ENCODE measurements around the gene CLDN2.

CLDN2 gene

DNA sequence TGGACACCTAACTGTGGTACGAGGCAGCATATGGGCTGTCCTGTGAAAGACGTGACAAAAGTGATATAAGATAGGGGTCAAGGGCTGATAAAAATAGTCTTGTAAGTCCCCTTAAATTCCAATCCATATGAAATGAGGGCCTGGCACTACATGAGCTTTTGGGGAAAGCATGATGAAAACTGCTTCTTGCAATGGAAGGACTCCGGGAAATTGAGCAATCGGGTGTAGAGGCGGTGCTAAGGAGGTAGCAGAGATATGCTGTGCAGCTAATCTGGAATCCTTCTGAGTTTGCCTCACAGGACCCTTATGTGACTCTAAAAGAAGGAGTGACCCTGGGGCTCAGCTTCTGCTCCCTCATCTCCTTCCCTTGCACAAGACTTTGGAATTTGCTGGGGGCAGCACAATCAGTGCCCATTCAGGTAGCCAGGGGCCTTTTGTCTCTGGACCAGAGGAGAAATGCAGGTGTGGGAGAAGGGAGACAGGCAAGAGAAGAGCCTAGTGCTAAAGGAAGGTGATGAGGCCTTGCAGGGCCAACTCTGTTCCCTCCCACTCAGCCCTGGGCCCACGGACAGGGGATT lies 12.8 kb downstream of the CLDN2 start:
- H3K4me3 ChIP-seq (ENCODE audit: low read depth in 1 of 2, low read length in 1 of 2), result no peak overlapping the region
- no peaks in the 10 kb centered on the region for H3K4me1 ChIP-seq (ENCODE audit: control insufficient read depth in 1 of 2, insufficient read depth in 1 of 2, low read depth in 1 of 2, low read length in 1 of 2)
- TF ChIP-seq, protein P1, sequence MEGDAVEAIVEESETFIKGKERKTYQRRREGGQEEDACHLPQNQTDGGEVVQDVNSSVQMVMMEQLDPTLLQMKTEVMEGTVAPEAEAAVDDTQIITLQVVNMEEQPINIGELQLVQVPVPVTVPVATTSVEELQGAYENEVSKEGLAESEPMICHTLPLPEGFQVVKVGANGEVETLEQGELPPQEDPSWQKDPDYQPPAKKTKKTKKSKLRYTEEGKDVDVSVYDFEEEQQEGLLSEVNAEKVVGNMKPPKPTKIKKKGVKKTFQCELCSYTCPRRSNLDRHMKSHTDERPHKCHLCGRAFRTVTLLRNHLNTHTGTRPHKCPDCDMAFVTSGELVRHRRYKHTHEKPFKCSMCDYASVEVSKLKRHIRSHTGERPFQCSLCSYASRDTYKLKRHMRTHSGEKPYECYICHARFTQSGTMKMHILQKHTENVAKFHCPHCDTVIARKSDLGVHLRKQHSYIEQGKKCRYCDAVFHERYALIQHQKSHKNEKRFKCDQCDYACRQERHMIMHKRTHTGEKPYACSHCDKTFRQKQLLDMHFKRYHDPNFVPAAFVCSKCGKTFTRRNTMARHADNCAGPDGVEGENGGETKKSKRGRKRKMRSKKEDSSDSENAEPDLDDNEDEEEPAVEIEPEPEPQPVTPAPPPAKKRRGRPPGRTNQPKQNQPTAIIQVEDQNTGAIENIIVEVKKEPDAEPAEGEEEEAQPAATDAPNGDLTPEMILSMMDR (IDR thresholded peaks at IDR 0.05), result no peak
- no peaks in the 10 kb centered on the region for H3K9me3 ChIP-seq
- no peaks in the 10 kb centered on the region for H3K36me3 ChIP-seq
- H3K27ac ChIP-seq, result no peak overlapping the region
- no peaks in the 10 kb centered on the region for H3K27me3 ChIP-seq

DNA sequence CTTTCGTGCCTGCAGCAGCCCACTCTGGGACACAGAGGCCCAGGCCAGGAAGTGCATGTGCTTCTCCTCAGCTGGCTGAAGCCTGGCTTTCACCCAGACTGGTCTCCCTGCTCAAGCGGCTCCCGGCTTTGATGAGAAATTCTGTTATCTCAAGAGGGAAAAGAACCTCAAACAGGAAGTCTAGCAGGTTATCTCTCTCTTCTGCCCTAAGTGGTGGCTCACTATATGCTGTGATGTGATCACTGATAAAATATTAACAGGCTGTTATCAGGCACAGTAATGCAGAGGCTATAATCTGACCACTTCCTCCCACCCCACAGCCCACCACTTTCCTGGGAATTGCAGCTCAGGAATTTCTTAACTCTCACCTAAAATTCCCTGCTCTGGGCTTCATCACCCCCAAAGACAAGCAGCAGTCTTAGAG lies 13.3 kb downstream of the CLDN2 start:
- Histone ChIP-seq H3K9me3 (no peaks in the 10 kb centered on the region), H3K36me3 (no peaks in the 10 kb centered on the region), H3K27me3 (no peaks in the 10 kb centered on the region), H3K27ac (no peak overlapping the region), H3K4me3 (ENCODE audit: low read depth in 1 of 2, low read length in 1 of 2) (no peak overlapping the region), H3K4me1 (ENCODE audit: control insufficient read depth in 1 of 2, insufficient read depth in 1 of 2, low read depth in 1 of 2, low read length in 1 of 2) (no peaks in the 10 kb centered on the region)
- TF ChIP-seq, protein P1 (IDR thresholded peaks at IDR 0.05), result no peak

DNA sequence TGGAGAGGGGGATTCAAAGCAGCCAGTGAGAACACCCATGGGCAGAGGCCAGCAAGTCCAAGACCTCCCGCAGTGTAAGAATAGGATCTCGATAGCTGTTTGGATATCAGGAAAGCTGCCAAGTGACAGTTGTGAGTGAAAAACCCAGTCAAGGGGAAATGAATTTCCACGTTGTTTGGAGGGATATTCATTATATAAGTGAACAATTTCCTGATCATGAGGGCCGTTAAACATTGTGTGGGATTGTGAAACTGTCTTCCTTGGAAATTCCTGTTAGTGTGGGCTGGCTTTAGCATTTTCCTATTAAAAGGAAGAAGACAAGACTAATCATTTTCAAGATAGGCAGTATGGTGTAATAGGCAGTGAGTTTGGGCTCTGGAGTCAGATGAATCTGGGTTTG lies 15.0 kb downstream of the CLDN2 start:
- no peaks in the 10 kb centered on the region for H3K27me3 ChIP-seq
- H3K4me1 ChIP-seq (ENCODE audit: control insufficient read depth in 1 of 2, insufficient read depth in 1 of 2, low read depth in 1 of 2, low read length in 1 of 2), result no peaks in the 10 kb centered on the region
- no peaks in the 10 kb centered on the region for H3K36me3 ChIP-seq
- TF ChIP-seq, protein P1 (IDR thresholded peaks at IDR 0.05), result no peak
- no peaks in the 10 kb centered on the region for H3K9me3 ChIP-seq
- no peak overlapping the region for H3K4me3 ChIP-seq (ENCODE audit: low read depth in 1 of 2, low read length in 1 of 2)
- no peak overlapping the region for H3K27ac ChIP-seq

DNA sequence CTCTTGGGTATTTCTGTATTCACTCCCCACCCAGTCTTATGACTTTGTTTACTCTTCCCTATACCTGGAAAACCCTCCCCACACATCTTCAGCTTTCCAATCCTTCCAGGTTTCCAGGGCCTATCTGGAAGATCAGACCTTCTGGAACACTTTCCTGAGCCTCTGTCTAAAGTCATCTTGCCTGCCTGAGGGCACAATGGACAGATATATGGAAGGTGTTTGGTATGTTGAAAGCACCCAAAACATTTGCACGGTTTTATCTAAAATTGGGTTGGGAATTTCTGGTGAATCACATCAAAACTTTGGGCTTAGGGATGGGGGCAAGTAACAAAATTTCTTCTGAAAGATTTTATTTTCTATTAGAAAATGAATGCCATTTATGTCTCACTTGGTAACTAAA lies 16.0 kb downstream of the CLDN2 start:
- no peaks in the 10 kb centered on the region for H3K9me3 ChIP-seq
- no peaks in the 10 kb centered on the region for H3K27me3 ChIP-seq
- H3K27ac ChIP-seq, result no peak overlapping the region
- TF ChIP-seq, protein P1 (IDR thresholded peaks at IDR 0.05), result no peak
- H3K4me3 ChIP-seq (ENCODE audit: low read depth in 1 of 2, low read length in 1 of 2), result no peak overlapping the region
- H3K36me3 ChIP-seq, result no peaks in the 10 kb centered on the region
- no peaks in the 10 kb centered on the region for H3K4me1 ChIP-seq (ENCODE audit: control insufficient read depth in 1 of 2, insufficient read depth in 1 of 2, low read depth in 1 of 2, low read length in 1 of 2)

DNA sequence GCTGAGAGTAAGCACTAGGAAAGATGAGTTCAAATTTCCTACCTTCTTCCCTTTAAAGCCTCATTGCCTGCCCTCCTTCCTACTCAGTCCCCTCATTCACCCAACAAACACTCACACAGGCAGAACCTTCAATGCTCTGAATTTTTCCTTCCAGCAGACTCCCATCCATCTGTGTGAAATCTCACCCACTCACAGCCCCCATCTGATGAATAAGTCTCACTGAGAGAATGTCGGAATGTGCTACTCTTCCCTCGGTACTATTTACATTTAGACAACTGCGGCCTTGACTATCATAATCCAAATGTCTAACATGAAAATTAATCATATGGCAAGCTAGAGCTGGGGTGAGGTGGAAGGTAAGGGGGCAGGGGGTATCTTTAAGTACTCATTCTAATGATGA lies 19.4 kb downstream of the CLDN2 start:
- Histone ChIP-seq H3K27me3 (no peaks in the 10 kb centered on the region), H3K9me3 (no peaks in the 10 kb centered on the region), H3K4me3 (ENCODE audit: low read depth in 1 of 2, low read length in 1 of 2) (no peak overlapping the region), H3K27ac (no peak overlapping the region), H3K36me3 (no peaks in the 10 kb centered on the region), H3K4me1 (ENCODE audit: control insufficient read depth in 1 of 2, insufficient read depth in 1 of 2, low read depth in 1 of 2, low read length in 1 of 2) (no peaks in the 10 kb centered on the region)
- TF ChIP-seq, protein P1 (IDR thresholded peaks at IDR 0.05), result no peak

DNA sequence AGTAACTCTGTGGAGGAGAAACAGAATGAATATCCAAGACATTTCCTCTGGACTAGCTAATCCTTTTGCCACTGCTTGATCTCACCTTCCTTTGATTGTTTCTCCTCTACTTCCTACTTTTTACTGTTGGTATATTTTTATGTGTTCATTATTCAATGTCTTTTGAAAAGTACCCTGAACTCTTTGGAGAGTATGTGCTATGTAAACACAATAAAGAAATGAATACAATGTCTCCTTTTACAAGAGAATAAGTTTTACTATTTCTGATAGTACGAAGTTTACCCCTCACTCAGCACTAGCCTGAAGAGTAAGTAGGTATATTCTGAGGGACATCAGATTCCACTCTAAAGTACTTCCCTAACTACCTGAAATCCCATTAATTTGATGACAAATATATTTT lies 19.9 kb downstream of the CLDN2 start:
- Histone ChIP-seq H3K9me3 (no peaks in the 10 kb centered on the region), H3K4me1 (ENCODE audit: control insufficient read depth in 1 of 2, insufficient read depth in 1 of 2, low read depth in 1 of 2, low read length in 1 of 2) (no peaks in the 10 kb centered on the region), H3K4me3 (ENCODE audit: low read depth in 1 of 2, low read length in 1 of 2) (no peak overlapping the region), H3K27me3 (no peaks in the 10 kb centered on the region), H3K36me3 (no peaks in the 10 kb centered on the region), H3K27ac (no peak overlapping the region)
- TF ChIP-seq, protein P1 (IDR thresholded peaks at IDR 0.05), result no peak

Data from neutrophil (primary cell).